Medulla oblongata (tissue), 1 donor: ENCODE measurements around the gene UBE4B.
"Not testable (repeated sequence)": the region's sequence is repeated elsewhere in the genome, so short reads cannot be mapped to it uniquely, and the experiment has no call there.

ENCODE experiments used
- DNase-seq: peaks from one replicate; pipeline ENCODE4 v3.0.0-alpha.2; 2015; ENCODE audit errors: extremely low spot score

The UBE4B gene

GRCh38 chr1:10032590-10033358 is at the start of gene UBE4B:
UBE4B (plus strand) TSS chr1:10032958; CDS start chr1:10033671, 713 bp downstream.
- peak; percentile 99 for DNase-seq

- DNase-seq: peak; percentile 63
Measured at GRCh38 chr1:9984253-9984652, 48.5 kb upstream of the UBE4B start.

GRCh38 chr1:9985001-9985400 is 47.8 kb upstream of the UBE4B start:
- DNase-seq: no peak

GRCh38 chr1:9989773-9990172 is 43.0 kb upstream of the UBE4B start:
- DNase-seq: no peak

GRCh38 chr1:9990944-9991343 is 41.8 kb upstream of the UBE4B start:
- no peak for DNase-seq

- no peak for DNase-seq
Measured at GRCh38 chr1:9992910-9993309, 39.8 kb upstream of the UBE4B start.

GRCh38 chr1:9993561-9994075 is 39.1 kb upstream of the UBE4B start:
- DNase-seq: no peak

- DNase-seq: peak; percentile 6
Measured at GRCh38 chr1:9996624-9997582, 35.9 kb upstream of the UBE4B start, which contains the start of gene RBP7. RBP7 (plus strand) TSS chr1:9997228; CDS start chr1:9997259, 31 bp downstream.

- DNase-seq: peak; percentile 84
Measured at GRCh38 chr1:10001016-10001665, 31.6 kb upstream of the UBE4B start.

GRCh38 chr1:10005248-10005647 is 27.5 kb upstream of the UBE4B start:
- DNase-seq: not testable (repeated sequence)

- DNase-seq: no peak
Measured at GRCh38 chr1:10007169-10007568, 25.6 kb upstream of the UBE4B start.

GRCh38 chr1:10014016-10014415 is 18.7 kb upstream of the UBE4B start:
- DNase-seq: no peak

- no peak for DNase-seq
Measured at GRCh38 chr1:10019561-10019960, 13.2 kb upstream of the UBE4B start.

- DNase-seq: no peak
Measured at GRCh38 chr1:10020086-10020485, 12.7 kb upstream of the UBE4B start.

GRCh38 chr1:10020678-10021077 is 12.1 kb upstream of the UBE4B start:
- DNase-seq: not testable (repeated sequence)

GRCh38 chr1:10021992-10022391 is 10.8 kb upstream of the UBE4B start:
- not testable (repeated sequence) for DNase-seq

GRCh38 chr1:10022656-10023055 is 10.1 kb upstream of the UBE4B start:
- DNase-seq: no peak

GRCh38 chr1:10025354-10025753 is 7.4 kb upstream of the UBE4B start:
- no peak for DNase-seq

- no peak for DNase-seq
Measured at GRCh38 chr1:10027027-10027426, 5.7 kb upstream of the UBE4B start.

- not testable (repeated sequence) for DNase-seq
Measured at GRCh38 chr1:10028956-10029500, 3.7 kb upstream of the UBE4B start.

GRCh38 chr1:10031461-10031860 is 1.3 kb upstream of the UBE4B start:
- DNase-seq: no peak
